GM18511 (cell line): ENCODE data around the gene PGS1.
"Not testable (repeated sequence)": the region's sequence is repeated elsewhere in the genome, so short reads cannot be mapped to it uniquely, and the experiment has no call there.

ENCODE experiments used
- ATAC-seq: cut with Tn5 transposase; IDR thresholded peaks from one replicate; pipeline ENCODE4 v1.9.1; 2021; ENCODE audit warnings: mild to moderate bottlenecking, moderate library complexity; ENCODE audit not compliant: unreplicated experiment

Gene PGS1

GRCh38 chr17:78438694-78439325 lies 60.4 kb downstream of the PGS1 start:
- no peak for ATAC-seq

- no peak for ATAC-seq
These were observed 63.0 kb downstream of the PGS1 start for GRCh38 chr17:78441271-78441971.

DNA sequence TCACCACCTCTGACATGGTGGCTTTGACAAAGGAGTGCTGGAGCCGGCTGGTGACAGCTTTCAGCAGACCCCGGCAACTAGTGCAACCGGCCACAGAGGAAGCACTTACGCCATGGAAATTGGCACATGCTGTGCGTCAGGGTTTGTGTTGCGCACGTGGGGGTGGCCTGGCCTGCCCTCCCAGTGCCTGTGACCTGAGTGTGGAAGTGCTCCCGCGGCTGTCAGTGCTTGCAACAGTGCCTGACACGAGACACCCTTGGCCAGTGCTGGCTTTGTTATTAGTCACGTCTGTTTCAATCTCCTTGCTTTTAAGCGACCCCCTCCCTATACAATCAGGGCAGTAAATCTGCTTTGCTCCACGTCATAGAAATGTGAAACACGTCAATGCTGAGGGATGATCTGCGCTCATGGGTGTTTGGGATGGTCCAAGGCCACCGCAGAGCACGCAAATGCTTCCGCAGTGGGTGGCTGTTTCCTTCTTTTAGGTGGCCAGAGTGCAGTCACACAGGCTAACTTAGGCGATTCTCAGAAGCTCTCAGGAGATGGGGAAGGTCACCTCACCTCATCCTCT lies 64.3 kb downstream of the PGS1 start:
- ATAC-seq: no peak

DNA sequence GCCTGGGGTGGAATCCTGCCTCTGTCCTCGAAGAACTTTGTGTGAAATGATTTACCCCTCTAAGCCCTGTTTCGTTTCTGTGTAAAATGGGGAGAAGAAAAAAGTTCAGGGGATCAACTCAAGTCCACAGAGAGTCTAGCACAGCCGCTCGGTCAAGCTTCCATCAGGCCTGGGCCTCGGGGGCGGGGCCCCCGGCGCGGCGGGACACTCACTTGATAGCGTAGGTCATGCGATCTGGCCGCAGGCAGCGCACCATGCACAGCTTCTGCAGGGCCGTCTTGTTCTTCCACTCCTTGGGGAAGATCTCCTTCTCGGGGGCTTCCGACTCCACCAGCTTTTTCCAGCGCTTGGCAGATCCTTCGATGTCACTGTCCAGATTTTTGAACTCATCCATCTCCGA lies 65.9 kb downstream of the PGS1 start:
- no peak for ATAC-seq

DNA sequence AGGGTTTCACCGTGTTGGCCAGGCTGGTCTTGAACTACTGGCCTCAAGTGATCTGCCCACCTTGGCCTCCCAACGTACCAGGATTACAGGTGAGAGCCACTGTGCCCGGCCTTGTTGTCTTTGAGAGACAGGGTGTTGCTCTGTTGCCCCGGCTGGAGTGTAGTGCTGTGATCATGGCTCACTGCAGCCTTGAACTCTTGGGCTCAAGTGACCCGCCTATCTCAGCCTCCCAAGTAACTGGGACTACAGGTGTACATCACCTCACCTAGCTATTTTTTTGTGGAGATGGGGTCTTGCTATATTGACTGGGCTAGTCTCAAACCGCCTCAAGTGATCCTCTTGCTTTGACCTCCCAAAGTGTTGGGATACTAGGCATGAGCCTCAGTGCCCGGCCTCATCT lies 68.4 kb downstream of the PGS1 start:
- ATAC-seq: no peak

GRCh38 chr17:78448356-78448993 lies 70.0 kb downstream of the PGS1 start:
- ATAC-seq: no peak

GRCh38 chr17:78449983-78450595 lies 71.6 kb downstream of the PGS1 start:
- no peak for ATAC-seq

GRCh38 chr17:78450696-78451345 lies 72.4 kb downstream of the PGS1 start:
- ATAC-seq: no peak

GRCh38 chr17:78451753-78452152 lies 73.3 kb downstream of the PGS1 start:
- ATAC-seq: no peak

DNA sequence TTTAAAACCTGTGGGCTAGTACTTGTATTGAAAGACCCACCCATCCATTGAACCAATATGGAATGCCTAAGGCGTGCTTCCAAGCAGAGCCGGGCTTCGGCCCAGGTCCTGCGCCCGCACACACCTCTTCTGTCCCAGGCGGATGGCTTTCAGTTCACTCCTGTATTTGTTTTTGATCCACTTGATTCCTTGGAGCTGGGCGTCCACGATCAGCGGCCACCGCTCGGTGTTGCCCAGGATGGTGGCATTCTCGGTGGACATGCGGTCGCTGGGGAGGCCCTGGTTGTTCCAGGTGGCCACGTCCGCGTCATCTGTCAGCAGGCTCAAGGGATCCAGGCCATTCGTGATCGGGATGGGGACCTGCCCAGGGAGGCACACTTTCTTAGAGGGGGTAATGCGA lies 75.9 kb downstream of the PGS1 start:
- ATAC-seq: no peak

- no peak for ATAC-seq
These were observed 79.6 kb downstream of the PGS1 start for GRCh38 chr17:78458091-78458490.

DNA sequence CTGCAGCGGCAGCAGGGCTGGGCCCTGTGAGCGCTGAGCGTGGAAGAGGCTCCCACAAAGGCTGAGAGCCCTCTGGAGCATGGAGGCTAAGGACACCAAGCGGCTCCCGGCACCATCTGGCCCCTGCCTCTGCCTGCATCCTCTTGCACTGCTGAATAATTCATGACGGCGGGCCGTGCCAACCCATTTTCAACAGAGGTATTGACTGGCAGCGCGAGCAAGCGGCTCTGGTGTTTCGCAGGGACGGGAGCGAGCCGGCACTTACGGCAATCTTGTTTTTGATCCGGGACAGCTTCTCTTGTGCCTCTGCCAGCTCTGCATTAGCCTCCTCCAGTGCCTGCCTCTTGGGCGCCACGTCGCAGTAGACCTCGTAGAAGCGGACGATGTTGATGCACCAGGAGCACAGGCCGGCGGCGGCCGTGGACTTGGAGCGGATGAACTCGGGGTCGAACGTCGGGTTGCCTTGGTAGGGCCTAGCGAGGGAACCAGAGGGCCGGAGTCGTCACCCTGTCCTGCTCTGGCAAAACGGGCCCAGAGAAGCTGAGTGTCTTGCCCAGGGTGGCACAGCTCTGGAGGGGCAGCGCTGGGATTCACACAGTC lies 80.4 kb downstream of the PGS1 start:
- no peak for ATAC-seq

DNA sequence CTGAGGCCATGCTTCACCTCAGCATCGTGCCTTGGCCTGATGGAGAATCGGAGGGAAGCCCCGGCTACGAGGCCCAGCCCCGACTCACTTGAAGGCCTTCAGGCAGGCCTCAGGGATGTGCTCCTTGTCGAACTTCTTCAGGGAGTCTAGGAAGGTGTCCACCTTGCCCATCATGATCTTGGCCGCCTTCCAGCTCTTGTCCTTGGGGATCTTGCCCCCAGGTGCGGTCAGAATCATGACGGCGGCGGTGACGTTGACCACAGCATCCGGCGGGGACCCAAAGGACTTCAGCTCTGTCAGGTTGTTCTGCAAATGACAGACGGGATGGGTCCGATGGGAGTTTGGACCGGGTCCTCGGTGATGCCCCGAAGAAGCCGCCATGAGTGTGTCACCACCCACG lies 81.2 kb downstream of the PGS1 start:
- no peak for ATAC-seq

GRCh38 chr17:78460176-78460675 lies 81.8 kb downstream of the PGS1 start:
- no peak for ATAC-seq

GRCh38 chr17:78460951-78461798 lies 82.7 kb downstream of the PGS1 start:
- no peak for ATAC-seq

DNA sequence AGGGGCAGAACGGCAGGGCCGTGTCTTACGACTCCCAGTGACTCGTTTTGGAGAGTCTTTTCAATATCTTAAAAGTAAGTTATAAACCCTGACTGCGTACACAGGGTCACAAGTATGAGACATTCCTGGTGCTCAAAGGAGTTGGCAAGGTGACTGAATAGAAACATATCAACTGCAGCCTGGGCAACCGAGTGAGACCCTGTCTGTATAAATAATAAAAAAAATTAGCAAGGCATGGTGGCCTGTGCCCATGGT lies 83.3 kb downstream of the PGS1 start:
- ATAC-seq: no peak

DNA sequence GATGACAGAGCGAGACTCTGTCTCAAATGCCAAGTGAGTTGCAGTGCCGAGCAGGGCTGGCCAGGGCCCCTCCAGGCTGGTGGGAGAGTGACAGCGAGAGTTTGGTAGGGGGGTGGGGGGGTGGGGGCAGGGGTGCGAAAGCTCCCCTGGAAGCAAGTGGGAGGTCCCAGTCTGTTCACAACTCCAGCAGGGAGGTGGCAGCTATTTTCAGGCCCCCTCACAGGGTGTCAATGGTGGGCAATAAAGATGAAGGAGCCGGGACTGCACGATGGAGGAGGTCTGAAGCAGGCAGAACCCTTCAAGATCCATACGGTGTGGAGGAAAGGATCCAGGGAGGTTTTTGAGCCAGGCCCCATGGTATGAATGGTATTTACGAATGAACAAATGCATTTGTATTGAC lies 83.7 kb downstream of the PGS1 start:
- no peak for ATAC-seq

DNA sequence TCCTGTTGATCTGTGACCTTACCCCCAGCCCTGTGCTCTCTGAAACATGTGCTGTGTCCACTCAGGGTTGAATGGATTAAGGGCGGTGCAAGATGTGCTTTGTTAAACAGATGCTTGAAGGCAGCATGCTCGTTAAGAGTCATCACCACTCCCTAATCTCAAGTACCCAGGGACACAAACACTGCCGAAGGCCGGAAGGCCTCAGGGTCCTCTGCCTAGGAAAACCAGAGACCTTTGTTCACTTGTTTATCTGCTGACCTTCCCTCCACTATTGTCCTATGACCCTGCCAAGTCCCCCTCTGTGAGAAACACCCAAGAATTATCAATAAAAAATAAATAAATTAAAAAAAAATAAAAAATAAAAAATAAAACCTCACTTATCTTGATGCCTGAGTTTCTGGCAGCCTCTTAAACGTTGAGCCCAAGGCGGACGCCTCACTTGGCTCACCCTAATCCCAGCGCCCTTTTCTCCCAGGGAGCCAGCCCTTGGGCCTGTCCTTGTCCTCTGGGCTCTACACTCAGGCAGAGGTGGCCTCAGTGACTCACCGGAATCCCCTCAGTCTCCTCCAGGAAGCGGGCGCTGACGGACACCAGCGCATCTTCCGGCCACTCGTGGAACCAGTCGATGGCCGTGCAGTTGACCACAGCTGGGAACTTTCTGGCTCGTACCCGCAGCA lies 87.8 kb downstream of the PGS1 start:
- ATAC-seq: not testable (repeated sequence)
